ENCODE results near the gene KDM4B. TPM values are rescaled to one million over a fixed set of nuclear protein-coding genes. Genes with fewer than 3 reads are reported as not detected.
A peak's percentile ranks its signal among the peaks of the same experiment; 100 is the strongest.

KDM4B gene
- total and polyA plus RNA-seq, 10 of the 15 experiments (the other 5 are each of a cell fraction or from before 2014, with no cell fraction given): 0.47 to 49.6 (median 16.2) TPM

DNA sequence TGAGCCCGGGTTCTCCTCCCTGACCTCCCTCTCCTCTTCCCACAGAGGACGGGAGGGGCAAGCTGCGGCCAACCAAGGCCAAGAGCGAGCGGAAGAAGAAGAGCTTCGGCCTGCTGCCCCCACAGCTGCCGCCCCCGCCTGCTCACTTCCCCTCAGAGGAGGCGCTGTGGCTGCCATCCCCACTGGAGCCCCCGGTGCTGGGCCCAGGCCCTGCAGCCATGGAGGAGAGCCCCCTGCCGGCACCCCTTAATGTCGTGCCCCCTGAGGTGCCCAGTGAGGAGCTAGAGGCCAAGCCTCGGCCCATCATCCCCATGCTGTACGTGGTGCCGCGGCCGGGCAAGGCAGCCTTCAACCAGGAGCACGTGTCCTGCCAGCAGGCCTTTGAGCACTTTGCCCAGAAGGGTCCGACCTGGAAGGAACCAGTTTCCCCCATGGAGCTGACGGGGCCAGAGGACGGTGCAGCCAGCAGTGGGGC is 162.2 kb downstream of the KDM4B start (continued):
- TF ChIP-seq NR2C1 (IDR thresholded peaks at IDR 0.05) (0 out of 2 replicates have a peak, but pooled peaks have one; percentile 3), ZNF217 (IDR thresholded peaks at IDR 0.05) (no peak), TCF12 (IDR thresholded peaks at IDR 0.05; ENCODE audit: low read depth, low read length) (peak; percentile 71; the same call in 1 of the 2 replicates), NR2C2 (IDR thresholded peaks at IDR 0.05; ENCODE audit: borderline replicate concordance, control insufficient read depth, insufficient read length, low read depth) (no peak), PRDM15 (CRISPR knock-in tag; IDR thresholded peaks at IDR 0.05) (no peak), NFYA (IDR thresholded peaks at IDR 0.05; ENCODE audit: borderline replicate concordance, low read depth, low read length) (no peak), CREM (IDR thresholded peaks at IDR 0.05; ENCODE audit: low read depth) (peak; percentile 70), KLF5 (IDR thresholded peaks at IDR 0.05; ENCODE audit: partially characterized antibody) (no peak), RAD51 (IDR thresholded peaks at IDR 0.05) (no peak), ZZZ3 (IDR thresholded peaks at IDR 0.05; ENCODE audit: control insufficient read depth, insufficient read length, low read depth) (no peak), SIX5 (IDR thresholded peaks at IDR 0.05; ENCODE audit: low read depth, low read length, severe bottlenecking) (no peak), SREBF2 (IDR thresholded peaks at IDR 0.05; ENCODE audit: low read length) (no peak), CBX3 (IDR thresholded peaks at IDR 0.05; ENCODE audit: borderline replicate concordance, low read depth) (no peak), PAX8 (IDR thresholded peaks at IDR 0.05) (no peak), GATAD2B (conservative IDR thresholded peaks at IDR 0.05; ENCODE audit: low read depth) (peak; percentile 85), YY1 (IDR thresholded peaks at IDR 0.05; ENCODE audit: low read depth, low read length) (peak; percentile 83), EGR1 (IDR thresholded peaks at IDR 0.05; ENCODE audit: borderline replicate concordance in 1 of 2, low read depth in 2 of 2, low read length in 2 of 2) (peak; percentile 64 to 100), BCL3 (IDR thresholded peaks at IDR 0.05; ENCODE audit: borderline replicate concordance, insufficient read depth, low read depth, low read length, poor library complexity, severe bottlenecking) (no peak), CHD4 (IDR thresholded peaks at IDR 0.05) (no peak), WRNIP1 (IDR thresholded peaks at IDR 0.05; ENCODE audit: borderline replicate concordance, low read depth, low read length) (no peak), EP300 (IDR thresholded peaks at IDR 0.05; ENCODE audit: borderline replicate concordance in 1 of 2, control insufficient read depth in 1 of 2, low read depth in 2 of 2, low read length in 2 of 2) (peak in 1 of 2 experiments; percentile 35; a peak in 2 of 4 replicates), RAD21 (IDR thresholded peaks at IDR 0.05; ENCODE audit: insufficient read depth, low read depth, low read length) (peak; percentile 20; the same call in 1 of the 2 replicates), MXI1 (IDR thresholded peaks at IDR 0.05; ENCODE audit: low read depth, low read length) (peak; percentile 55), SMC3 (IDR thresholded peaks at IDR 0.05; ENCODE audit: borderline replicate concordance, low read length) (peak; percentile 17; the same call in 1 of the 2 replicates)
- TF ChIP-seq, protein P1, sequence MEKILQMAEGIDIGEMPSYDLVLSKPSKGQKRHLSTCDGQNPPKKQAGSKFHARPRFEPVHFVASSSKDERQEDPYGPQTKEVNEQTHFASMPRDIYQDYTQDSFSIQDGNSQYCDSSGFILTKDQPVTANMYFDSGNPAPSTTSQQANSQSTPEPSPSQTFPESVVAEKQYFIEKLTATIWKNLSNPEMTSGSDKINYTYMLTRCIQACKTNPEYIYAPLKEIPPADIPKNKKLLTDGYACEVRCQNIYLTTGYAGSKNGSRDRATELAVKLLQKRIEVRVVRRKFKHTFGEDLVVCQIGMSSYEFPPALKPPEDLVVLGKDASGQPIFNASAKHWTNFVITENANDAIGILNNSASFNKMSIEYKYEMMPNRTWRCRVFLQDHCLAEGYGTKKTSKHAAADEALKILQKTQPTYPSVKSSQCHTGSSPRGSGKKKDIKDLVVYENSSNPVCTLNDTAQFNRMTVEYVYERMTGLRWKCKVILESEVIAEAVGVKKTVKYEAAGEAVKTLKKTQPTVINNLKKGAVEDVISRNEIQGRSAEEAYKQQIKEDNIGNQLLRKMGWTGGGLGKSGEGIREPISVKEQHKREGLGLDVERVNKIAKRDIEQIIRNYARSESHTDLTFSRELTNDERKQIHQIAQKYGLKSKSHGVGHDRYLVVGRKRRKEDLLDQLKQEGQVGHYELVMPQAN (conservative IDR thresholded peaks at IDR 0.05): no peak; the same call in 1 of the 2 replicates

Measured in GM12878 (cell line).